Duodenal mucosa (tissue), 2 donors: Measurements from ENCODE around the gene S100PBP.

ENCODE experiments used
- H3K27ac ChIP-seq: one replicate; pipeline ENCODE4 v1.7.0; 2013; ENCODE audit warnings: low read depth, low read length
- H3K27me3 ChIP-seq, 2 donors: one replicate each; pipeline ENCODE4 v1.7.0; 2013; ENCODE audit warnings: low read length in 2 of 2, control low read depth in 1 of 2; ENCODE audit not compliant: insufficient read depth in 2 of 2, control insufficient read depth in 1 of 2
- H3K36me3 ChIP-seq, 2 donors: one replicate each; pipeline ENCODE4 v1.7.0; 2013; ENCODE audit warnings: low read length in 2 of 2, control low read depth in 1 of 2; ENCODE audit not compliant: insufficient read depth in 2 of 2, control insufficient read depth in 1 of 2
- H3K4me1 ChIP-seq, 2 donors: one replicate each; pipeline ENCODE4 v1.7.0; 2013; ENCODE audit warnings: low read length in 2 of 2, control low read depth in 1 of 2; ENCODE audit not compliant: insufficient read depth in 2 of 2, control insufficient read depth in 1 of 2
- H3K4me3 ChIP-seq, 2 donors: one replicate each; pipeline ENCODE4 v1.7.0; 2013; ENCODE audit warnings: low read length in 2 of 2, low read depth in 1 of 2
- H3K9ac ChIP-seq, 2 donors: one replicate each; pipeline ENCODE4 v1.7.0; 2013; ENCODE audit warnings: low read length in 2 of 2, low read depth in 1 of 2
- H3K9me3 ChIP-seq, 2 donors: one replicate each; pipeline ENCODE4 v1.7.0; 2013; ENCODE audit warnings: low read length in 2 of 2, control low read depth in 1 of 2; ENCODE audit not compliant: control insufficient read depth in 1 of 2

Gene S100PBP

GRCh38 chr1:32907435-32907834, 90.0 kb downstream of the S100PBP start:
- no peak overlapping the region for H3K9ac ChIP-seq
- no peaks in the 10 kb centered on the region for H3K27me3 ChIP-seq
- H3K27ac ChIP-seq = no peak overlapping the region
- H3K4me1 ChIP-seq = peaks cover 24 to 28% of the 10 kb centered on the region in 2 donors
- H3K36me3 ChIP-seq = no peaks in the 10 kb centered on the region
- no peak overlapping the region for H3K4me3 ChIP-seq
- no peaks in the 10 kb centered on the region for H3K9me3 ChIP-seq
